H1 (cell line): Measurements from ENCODE around the gene TMEM106A. TPM values are rescaled to one million over a fixed set of nuclear protein-coding genes. Genes with fewer than 3 reads are reported as not detected.

Source experiments
- BACH1 ChIP-seq: IDR thresholded peaks from 2 replicates; pipeline ENCODE4 v1.6.1; 2012; ENCODE audit warnings: low read length, improper control_type of control experiment
- CHD2 ChIP-seq: IDR thresholded peaks from 2 replicates; pipeline ENCODE4 v1.6.1; 2012; ENCODE audit warnings: low read length, improper control_type of control experiment
- CREB1 ChIP-seq: IDR thresholded peaks from 2 replicates; pipeline ENCODE4 v1.6.1; 2012; ENCODE audit warnings: inconsistent platforms
- FOSL1 ChIP-seq: IDR thresholded peaks from 2 replicates; pipeline ENCODE4 v1.6.1; 2011; ENCODE audit warnings: mild to moderate bottlenecking, low read depth, low read length, moderate library complexity; ENCODE audit not compliant: insufficient read depth
- SAP30 ChIP-seq: fragments of 300-600 bp; sonication (generic); IDR thresholded peaks from 2 replicates; pipeline ENCODE4 v1.7.1; 2012; ENCODE audit warnings: low read length, moderate library complexity, mild to moderate bottlenecking, inconsistent platforms; ENCODE audit not compliant: insufficient read depth, insufficient replicate concordance
- SUZ12 ChIP-seq: fragments of 200-600 bp; sonication (generic); IDR thresholded peaks from 2 replicates; pipeline ENCODE4 v1.6.1; 2012; ENCODE audit warnings: mild to moderate bottlenecking, inconsistent platforms, low read length, moderate library complexity, mixed read lengths
- TAF7 ChIP-seq: optimal IDR thresholded peaks from 2 replicates; pipeline ENCODE3; 2011; ENCODE audit warnings: low read depth, mild to moderate bottlenecking, inconsistent platforms, low read length, moderate library complexity, borderline replicate concordance
- TCF12 ChIP-seq: IDR thresholded peaks from 2 replicates; pipeline ENCODE4 v1.6.1; 2011; ENCODE audit warnings: low read depth, mild to moderate bottlenecking, low read length
- polyA plus RNA-seq, 7 experiments: library from polyadenylated mRNA; depleted of rRNA in 3 of 7; stranded (reverse) in 5 of 7; unstranded in 2 of 7; fragments of >200 nt in 5 of 7; fragments of 200-250 nt in 2 of 7; gene quantifications; 1 replicate in 5 of 7; 2 replicates in 1 of 7; 4 replicates in 1 of 7; pipeline versions ENCODE4 v1.2.1 to v1.2.3, GENCODE V29; 2011 to 2013; ENCODE audit warnings: missing spikeins in 2 of 7, mixed read lengths in 2 of 7
- total RNA-seq: library from RNA; stranded (reverse); fragmentation: NEBNext Ultra II Directional; extraction: Animal tissue kit (Norgen Biotek cat#: 25700); gene quantifications from 2 replicates; pipeline ENCODE4 v1.2.1, GENCODE V29; 2021

The TMEM106A gene
- total and polyA plus RNA-seq, 2 of the 8 experiments (the other 6 are each of a cell fraction or from before 2014, with no cell fraction given), result 3.2 to 5.4 TPM

DNA sequence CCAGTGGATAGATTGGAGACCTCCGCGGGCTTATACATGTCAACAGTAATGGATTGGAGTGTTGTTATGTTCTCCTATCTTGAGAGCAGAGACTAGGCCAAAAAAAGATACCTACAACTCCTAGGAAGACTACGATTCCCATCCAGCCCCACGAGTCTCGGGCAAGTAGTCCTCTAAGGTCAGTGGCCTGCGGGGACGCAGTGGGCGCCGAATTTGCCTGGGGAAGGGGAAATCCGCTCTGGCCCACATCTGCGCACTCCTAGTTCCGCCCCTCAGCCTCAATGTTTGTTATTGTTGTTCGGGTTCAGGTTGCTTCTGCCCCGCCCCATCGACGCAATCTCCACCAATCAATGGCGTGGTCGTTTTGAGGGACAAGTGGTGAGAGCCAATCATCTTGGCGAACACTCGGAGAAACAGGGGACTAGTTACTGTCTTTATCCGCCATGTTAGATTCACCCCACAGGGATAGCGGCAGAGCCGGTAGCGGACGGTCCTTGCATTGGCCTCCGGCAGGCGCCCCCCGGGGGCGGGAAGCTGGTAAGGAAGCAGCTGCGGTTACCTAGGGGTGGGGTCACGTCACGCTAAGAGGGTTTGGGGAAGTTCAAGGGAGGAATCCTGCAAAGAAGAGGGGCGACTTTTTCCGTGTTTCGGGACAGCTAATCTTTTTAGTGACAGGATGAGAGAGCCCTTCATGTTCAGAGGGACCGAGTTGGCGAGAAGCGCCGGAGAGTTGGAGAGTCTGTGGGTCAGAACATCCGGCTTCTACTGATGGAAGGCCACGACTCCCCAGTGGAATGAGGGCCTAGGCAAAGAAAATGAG, 40.7 kb upstream of the TMEM106A start, which contains the start of gene NBR1 (continued):
- TF ChIP-seq TAF7 (peak; percentile 75), TCF12 (no peak), SAP30 (peak; percentile 72), BACH1 (peak; percentile 50; the same call in 1 of the 2 replicates), CREB1 (0 out of 2 replicates have a peak, but pooled peaks have one; percentile 49), CHD2 (peak; percentile 90), SUZ12 (no peak), FOSL1 (no peak)
